ENCODE measurements around the gene PDZK1. TPM values are rescaled to one million over a fixed set of nuclear protein-coding genes. Genes with fewer than 3 reads are reported as not detected.

Gene PDZK1
- total and polyA plus RNA-seq, 2 donors (not counting 3 experiments of a cell fraction or from before 2014, with no cell fraction given) = 0.03 to 0.58 TPM

- Histone ChIP-seq H3K36me3 (ENCODE audit: control insufficient read depth in 2 of 2, extremely low read depth in 1 of 2, insufficient read depth in 2 of 2, low read length in 2 of 2) (no peaks in the 10 kb centered on the region), H3K79me2 (ENCODE audit: control insufficient read depth, insufficient read depth, low read length) (no peaks in the 10 kb centered on the region), H3K27me3 (ENCODE audit: control insufficient read depth in 2 of 2, insufficient read depth in 2 of 2, low read length in 2 of 2) (peaks cover 4 to 5% of the 10 kb centered on the region in 2 experiments), H3K4me3 (replicated peaks in 1 of 3; ENCODE audit: insufficient read depth in 1 of 3, low read depth in 1 of 3, low read length in 3 of 3) (no peak overlapping the region), H3K9ac (replicated peaks; ENCODE audit: extremely low read depth, insufficient read depth, low read length) (no peak overlapping the region), H3K9me3 (replicated peaks; ENCODE audit: control insufficient read depth, insufficient read depth, low read length) (no peaks in the 10 kb centered on the region), H3K27ac (ENCODE audit: insufficient read depth, low read depth, low read length) (no peak overlapping the region), H3K9me1 (replicated peaks; ENCODE audit: control insufficient read depth, extremely low read depth, insufficient read depth, low read length) (no peaks in the 10 kb centered on the region), H4K20me1 (replicated peaks; ENCODE audit: control insufficient read depth, extremely low read depth, insufficient read depth, low read length) (no peaks in the 10 kb centered on the region), H3K4me1 (ENCODE audit: control insufficient read depth, extremely low read depth, insufficient read depth, low read length) (no peaks in the 10 kb centered on the region), H3K4me2 (ENCODE audit: insufficient read depth, low read length) (no peak overlapping the region), H2AFZ (ENCODE audit: low read depth, low read length) (no peak overlapping the region)
- no peak for DNase-seq (ENCODE audit: low read depth, low spot score)
- intact Hi-C loops (cut with micrococcal nuclease) = loop anchor here (2.0 kb wide), 1 partner anchor 19 kb away; no protein-coding TSS in a partner anchor
- ChIA-PET CTCF (no interaction called here), POLR2A (no interaction called here)
- no peak for FAIRE-seq
- dilution Hi-C loops (cut with MboI; ENCODE audit: extremely low pct_ligation_motif_present, low sequenced_read_pairs) = no loop called here
- TF ChIP-seq FOS (IDR thresholded peaks at IDR 0.05; ENCODE audit: borderline replicate concordance, insufficient read depth, low read length) = no peak
- BruUV-seq (replicated peaks) = no TSS peak
These were observed 11.1 kb downstream of the PDZK1 start for GRCh38 chr1:145695821-145696629.

- TF ChIP-seq EZH2 (IDR thresholded peaks at IDR 0.05; ENCODE audit: borderline replicate concordance, low read depth, low read length, severe bottlenecking) = no peak
- no peak for TF ChIP-seq POLR2AphosphoS5 (IDR thresholded peaks at IDR 0.05; ENCODE audit: insufficient read depth, low read depth, low read length)
- TF ChIP-seq GATA2 (IDR thresholded peaks at IDR 0.05; ENCODE audit: insufficient read depth, insufficient read length, low read depth, low read length) = no peak
- TF ChIP-seq MYC (IDR thresholded peaks at IDR 0.05; ENCODE audit: low read depth, low read length) = no peak
- TF ChIP-seq POLR2A (IDR thresholded peaks at IDR 0.05; ENCODE audit: low read depth, low read length) = no peak
- no peak for TF ChIP-seq CTCF (IDR thresholded peaks at IDR 0.05; ENCODE audit: extremely low read depth in 1 of 2, insufficient read depth in 1 of 2, low read depth in 1 of 2, low read length in 2 of 2)
- TF ChIP-seq MAX (IDR thresholded peaks at IDR 0.05; ENCODE audit: insufficient read depth, insufficient read length) = no peak
- TF ChIP-seq FOS (IDR thresholded peaks at IDR 0.05; ENCODE audit: borderline replicate concordance, insufficient read depth, low read length) = no peak
- no peak for TF ChIP-seq JUN (IDR thresholded peaks at IDR 0.05; ENCODE audit: borderline replicate concordance, insufficient read depth, insufficient read length, low read depth)
- intact Hi-C loops (cut with micrococcal nuclease) = no loop called here
- Histone ChIP-seq H3K4me2 (ENCODE audit: insufficient read depth, low read length) (no peak overlapping the region), H3K79me2 (ENCODE audit: control insufficient read depth, insufficient read depth, low read length) (no peaks in the 10 kb centered on the region), H2AFZ (ENCODE audit: low read depth, low read length) (no peak overlapping the region), H3K27me3 (ENCODE audit: control insufficient read depth in 2 of 2, insufficient read depth in 2 of 2, low read length in 2 of 2) (peaks cover 0 to 2% of the 10 kb centered on the region in 2 experiments), H3K36me3 (ENCODE audit: control insufficient read depth in 2 of 2, extremely low read depth in 1 of 2, insufficient read depth in 2 of 2, low read length in 2 of 2) (no peaks in the 10 kb centered on the region), H3K9ac (replicated peaks; ENCODE audit: extremely low read depth, insufficient read depth, low read length) (no peak overlapping the region), H3K27ac (ENCODE audit: insufficient read depth, low read depth, low read length) (no peak overlapping the region), H3K9me3 (replicated peaks; ENCODE audit: control insufficient read depth, insufficient read depth, low read length) (no peaks in the 10 kb centered on the region), H3K4me1 (ENCODE audit: control insufficient read depth, extremely low read depth, insufficient read depth, low read length) (no peaks in the 10 kb centered on the region), H4K20me1 (replicated peaks; ENCODE audit: control insufficient read depth, extremely low read depth, insufficient read depth, low read length) (no peaks in the 10 kb centered on the region), H3K4me3 (replicated peaks in 1 of 3; ENCODE audit: insufficient read depth in 1 of 3, low read depth in 1 of 3, low read length in 3 of 3) (no peak overlapping the region), H3K9me1 (replicated peaks; ENCODE audit: control insufficient read depth, extremely low read depth, insufficient read depth, low read length) (no peaks in the 10 kb centered on the region)
- dilution Hi-C loops (cut with MboI; ENCODE audit: extremely low pct_ligation_motif_present, low sequenced_read_pairs) = no loop called here
- ChIA-PET POLR2A (no interaction called here), CTCF (interaction anchor here (1.7 kb wide), 1 partner anchor 27 kb away, joined by 4 read pairs; no protein-coding TSS in a partner anchor)
- BruUV-seq (replicated peaks) = no TSS peak
- DNase-seq (ENCODE audit: low read depth, low spot score) (no peak), FAIRE-seq (no peak)
These were observed 14.3 kb downstream of the PDZK1 start for GRCh38 chr1:145692785-145693443.

Measured in endothelial cell of umbilical vein (primary cell).